HUES6 (cell line): ENCODE results near the gene DTX3L.

Experiments
- H3K27ac ChIP-seq: 2 replicates; pipeline ENCODE4 v1.7.0; 2013; ENCODE audit warnings: low read depth, mild to moderate bottlenecking, low read length, inconsistent platforms
- H3K27me3 ChIP-seq: 2 replicates; pipeline ENCODE4 v1.6.1; 2013; ENCODE audit warnings: low read length; ENCODE audit not compliant: control insufficient read depth, insufficient read depth
- H3K36me3 ChIP-seq: 2 replicates; pipeline ENCODE4 v1.6.1; 2013; ENCODE audit warnings: low read length; ENCODE audit not compliant: control insufficient read depth, insufficient read depth
- H3K4me1 ChIP-seq: 2 replicates; pipeline ENCODE4 v1.6.1; 2013; ENCODE audit warnings: low read length; ENCODE audit not compliant: control insufficient read depth, insufficient read depth
- H3K4me3 ChIP-seq: 2 replicates; pipeline ENCODE4 v1.5.1; 2013; ENCODE audit warnings: low read depth, low read length
- H3K9ac ChIP-seq: one replicate; pipeline ENCODE4 v1.6.1; 2013; ENCODE audit warnings: mild to moderate bottlenecking, low read length
- H3K9me3 ChIP-seq: 2 replicates; pipeline ENCODE4 v1.6.1; 2013; ENCODE audit warnings: low read depth, low read length; ENCODE audit not compliant: control insufficient read depth, insufficient read depth

DTX3L gene

GRCh38 chr3:122564155-122564912 lies at the start of gene DTX3L, which contains the start of gene PARP9:
Gene DTX3L, plus strand, starts transcription at chr3:122564338. Its CDS starts 89 bp downstream, at chr3:122564427.
Gene PARP9, minus strand, starts transcription at chr3:122564300. Its CDS starts 4,680 bp downstream, at chr3:122559620.
- Histone ChIP-seq H3K9ac (peak within 1 kb of the TSS; percentile 47), H3K4me1 (peaks cover 15% of the 10 kb centered on the region), H3K27me3 (no peaks in the 10 kb centered on the region), H3K9me3 (no peaks in the 10 kb centered on the region), H3K27ac (no peak within 1 kb of the TSS), H3K36me3 (no peaks in the 10 kb centered on the region), H3K4me3 (peak within 1 kb of the TSS; percentile 71)

- H3K27ac ChIP-seq = 0 out of 2 replicates have a peak overlapping the region, but pooled peaks have one; percentile 96
- H3K9ac ChIP-seq = no peak overlapping the region
- H3K9me3 ChIP-seq = no peaks in the 10 kb centered on the region
- H3K4me3 ChIP-seq = peak overlapping the region; percentile 84
- no peaks in the 10 kb centered on the region for H3K36me3 ChIP-seq
- no peaks in the 10 kb centered on the region for H3K27me3 ChIP-seq
- peaks cover 27% of the 10 kb centered on the region for H3K4me1 ChIP-seq
Observed at GRCh38 chr3:122515020-122515468, 49.1 kb upstream of the DTX3L start.

DNA sequence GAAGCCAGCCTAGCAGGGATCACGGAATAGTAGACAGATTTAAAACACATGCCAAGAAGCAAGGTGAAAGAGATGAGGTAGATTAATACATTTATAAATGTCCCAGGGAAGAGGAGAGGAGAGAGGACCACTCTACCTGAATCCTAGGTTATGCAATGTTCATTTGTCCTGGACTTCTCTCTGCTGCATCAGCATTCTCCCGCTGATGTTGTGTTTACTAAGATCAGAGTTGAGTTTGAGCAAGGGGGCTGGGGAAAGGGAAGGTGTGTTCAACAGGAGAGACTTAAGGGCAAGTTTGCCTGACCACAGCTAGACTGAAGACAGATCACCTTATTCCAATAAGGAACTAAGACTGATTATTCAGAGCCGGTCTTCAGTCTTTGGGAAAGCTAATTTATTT lies 48.3 kb upstream of the DTX3L start:
- Histone ChIP-seq H3K36me3 (no peaks in the 10 kb centered on the region), H3K4me1 (peaks cover 25% of the 10 kb centered on the region), H3K9me3 (no peaks in the 10 kb centered on the region), H3K4me3 (no peak overlapping the region), H3K27me3 (no peaks in the 10 kb centered on the region), H3K27ac (no peak overlapping the region), H3K9ac (no peak overlapping the region)

DNA sequence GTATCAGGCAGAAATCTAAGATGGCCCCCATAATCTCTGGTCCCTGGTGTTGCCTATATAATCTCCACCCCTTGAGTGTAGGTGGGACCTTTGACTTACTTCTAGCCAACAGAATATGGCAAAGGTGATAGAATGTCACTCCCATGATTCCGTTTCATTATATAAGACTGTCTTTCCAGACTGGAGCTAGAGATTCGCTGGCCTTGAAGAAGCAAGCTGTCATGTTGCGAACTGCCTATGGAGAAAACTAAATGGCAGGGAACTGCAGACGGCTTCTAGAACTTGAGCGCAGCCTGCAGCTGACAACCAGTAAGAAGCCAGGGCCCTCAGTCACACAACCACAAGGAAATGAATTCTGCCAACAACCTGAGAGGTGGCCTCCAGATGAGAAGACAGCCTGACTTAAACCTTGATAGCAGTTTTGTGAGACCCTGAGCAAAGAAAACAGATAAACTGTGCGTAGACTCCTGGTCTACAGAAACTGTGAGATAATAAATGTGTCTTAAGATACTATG lies 47.2 kb upstream of the DTX3L start:
- no peaks in the 10 kb centered on the region for H3K27me3 ChIP-seq
- H3K4me1 ChIP-seq = peaks cover 14% of the 10 kb centered on the region
- no peak overlapping the region for H3K9ac ChIP-seq
- H3K36me3 ChIP-seq = no peaks in the 10 kb centered on the region
- no peak overlapping the region for H3K4me3 ChIP-seq
- H3K9me3 ChIP-seq = no peaks in the 10 kb centered on the region
- H3K27ac ChIP-seq = no peak overlapping the region

- no peaks in the 10 kb centered on the region for H3K4me1 ChIP-seq
- no peak overlapping the region for H3K27ac ChIP-seq
- H3K4me3 ChIP-seq = no peak overlapping the region
Observed at GRCh38 chr3:122519693-122520092, 44.4 kb upstream of the DTX3L start.

GRCh38 chr3:122520861-122521260 lies 43.3 kb upstream of the DTX3L start:
- Histone ChIP-seq H3K27me3 (no peaks in the 10 kb centered on the region), H3K4me1 (no peaks in the 10 kb centered on the region), H3K4me3 (no peak overlapping the region), H3K36me3 (no peaks in the 10 kb centered on the region), H3K9me3 (no peaks in the 10 kb centered on the region), H3K9ac (no peak overlapping the region), H3K27ac (no peak overlapping the region)

More at GRCh38 chr3:122519693-122520092, 44.4 kb upstream of the DTX3L start:
- Histone ChIP-seq H3K9me3 (no peaks in the 10 kb centered on the region), H3K36me3 (no peaks in the 10 kb centered on the region), H3K9ac (no peak overlapping the region), H3K27me3 (no peaks in the 10 kb centered on the region)

GRCh38 chr3:122523317-122523716 lies 40.8 kb upstream of the DTX3L start:
- H3K27ac ChIP-seq = no peak overlapping the region
- no peak overlapping the region for H3K4me3 ChIP-seq

GRCh38 chr3:122530164-122530563 lies 34.0 kb upstream of the DTX3L start:
- Histone ChIP-seq H3K27me3 (no peaks in the 10 kb centered on the region), H3K4me3 (no peak overlapping the region), H3K27ac (no peak overlapping the region), H3K36me3 (no peaks in the 10 kb centered on the region), H3K9ac (no peak overlapping the region), H3K4me1 (peaks cover 10% of the 10 kb centered on the region; the same call in 1 of the 2 replicates), H3K9me3 (no peaks in the 10 kb centered on the region)

More at GRCh38 chr3:122523317-122523716, 40.8 kb upstream of the DTX3L start:
- Histone ChIP-seq H3K4me1 (no peaks in the 10 kb centered on the region), H3K9me3 (no peaks in the 10 kb centered on the region), H3K27me3 (no peaks in the 10 kb centered on the region), H3K9ac (no peak overlapping the region), H3K36me3 (no peaks in the 10 kb centered on the region)

- H3K9ac ChIP-seq = no peak overlapping the region
- peak overlapping the region; percentile 7; the same call in 1 of the 2 replicates for H3K27ac ChIP-seq
- H3K27me3 ChIP-seq = no peaks in the 10 kb centered on the region
- H3K36me3 ChIP-seq = no peaks in the 10 kb centered on the region
- no peak overlapping the region for H3K4me3 ChIP-seq
- H3K4me1 ChIP-seq = peaks cover 37% of the 10 kb centered on the region
- no peaks in the 10 kb centered on the region for H3K9me3 ChIP-seq
Observed at GRCh38 chr3:122533480-122533879, 30.7 kb upstream of the DTX3L start.

- no peaks in the 10 kb centered on the region for H3K36me3 ChIP-seq
- no peaks in the 10 kb centered on the region for H3K9me3 ChIP-seq
- no peaks in the 10 kb centered on the region for H3K27me3 ChIP-seq
- H3K9ac ChIP-seq = no peak overlapping the region
- peaks cover 37% of the 10 kb centered on the region for H3K4me1 ChIP-seq
- H3K27ac ChIP-seq = peak overlapping the region; percentile 7; the same call in 1 of the 2 replicates
- H3K4me3 ChIP-seq = no peak overlapping the region
Observed at GRCh38 chr3:122533931-122534334, 30.2 kb upstream of the DTX3L start.

DNA sequence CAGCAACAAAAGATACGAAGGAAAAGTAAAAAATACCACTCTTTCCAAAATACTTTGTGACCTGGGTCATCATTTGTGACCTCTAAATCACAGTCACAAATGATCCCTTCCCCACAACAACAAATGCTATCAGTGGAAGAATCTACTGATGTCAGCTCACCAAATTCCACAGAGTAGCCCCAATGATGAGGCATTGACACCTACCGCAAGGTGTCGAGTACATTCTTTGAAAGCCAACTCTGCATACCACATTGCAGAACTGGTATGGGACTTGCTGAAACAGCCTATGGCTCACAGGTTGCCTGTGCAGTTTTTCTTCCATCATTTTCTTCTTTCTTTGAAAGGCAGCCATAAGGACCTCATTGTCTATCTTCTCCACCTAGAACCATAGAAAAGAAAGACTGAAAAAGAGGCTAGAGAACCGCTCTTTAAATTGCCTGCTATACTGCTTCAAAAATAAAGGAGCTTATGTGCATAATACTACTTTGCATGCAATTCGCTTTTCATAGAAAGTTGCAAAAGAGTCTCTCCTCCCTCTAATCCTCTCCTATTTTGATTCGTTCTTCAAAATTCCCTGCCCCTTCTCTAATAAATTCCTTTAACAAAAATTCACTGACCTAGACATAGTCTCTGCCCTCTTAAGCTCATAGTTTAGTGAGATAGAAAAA lies 28.0 kb upstream of the DTX3L start:
- H3K4me1 ChIP-seq = peaks cover 37% of the 10 kb centered on the region
- no peaks in the 10 kb centered on the region for H3K27me3 ChIP-seq
- no peak overlapping the region for H3K27ac ChIP-seq
- H3K9me3 ChIP-seq = no peaks in the 10 kb centered on the region
- H3K36me3 ChIP-seq = no peaks in the 10 kb centered on the region
- H3K9ac ChIP-seq = no peak overlapping the region
- peak overlapping the region; percentile 16; the same call in 1 of the 2 replicates for H3K4me3 ChIP-seq
